IMR-90 (cell line): Measurements from ENCODE around the gene CD163. TPM values are rescaled to one million over a fixed set of nuclear protein-coding genes. Genes with fewer than 3 reads are reported as not detected.

Source experiments
- ATAC-seq: fragments of 200-7000 bp; cut with Tn5 transposase; 2 replicates; pipeline ENCODE4 v1.9.1; 2020; ENCODE audit warnings: low read depth, mild to moderate bottlenecking, moderate library complexity
- BruUV-seq: library from RNA; stranded (reverse); fragments of 400-500 nt; replicated peaks from 2 replicates; lab custom pipeline; 2021; lab: Mats Ljungman, UMichigan
- CTCF ChIA-PET: fragments of 300-600 bp; formaldehyde crosslinking; extraction: SDS; loops from one replicate; lab custom pipeline; 2021; ENCODE audit warnings: antibody characterized with exemption; lab: Yijun Ruan, JAX
- POLR2A ChIA-PET: fragments of 300-600 bp; sonication (Branson Sonifier 250); formaldehyde crosslinking; loops from one replicate; lab custom pipeline; 2022; ENCODE audit warnings: antibody characterized with exemption; ENCODE audit not compliant: unreplicated experiment; lab: Charles Lee
- DNase-seq: peaks from one replicate; pipeline ENCODE4 v3.0.0; 2013
- H2AFZ ChIP-seq: replicated peaks from 2 replicates; pipeline ENCODE3; 2013; ENCODE audit warnings: low read length, mild to moderate bottlenecking; ENCODE audit not compliant: poor library complexity
- H2AK5ac ChIP-seq: 2 replicates; pipeline ENCODE4 v1.6.1; 2013; ENCODE audit warnings: low read depth, low read length, inconsistent platforms
- H2AK9ac ChIP-seq: replicated peaks from 2 replicates; pipeline ENCODE3; 2013; ENCODE audit warnings: mild to moderate bottlenecking, low read depth, low read length, moderate library complexity; ENCODE audit not compliant: poor library complexity
- H2BK120ac ChIP-seq: 2 replicates; pipeline ENCODE4 v1.6.1; 2013; ENCODE audit warnings: low read depth, low read length, inconsistent platforms
- H2BK15ac ChIP-seq: 3 replicates; pipeline ENCODE4 v1.6.1; 2013; ENCODE audit warnings: low read depth, low read length, inconsistent platforms
- H2BK20ac ChIP-seq: 2 replicates; pipeline ENCODE4 v1.6.1; 2013; ENCODE audit warnings: low read depth, mild to moderate bottlenecking, inconsistent platforms, low read length, moderate library complexity
- H2BK5ac ChIP-seq: 2 replicates; pipeline ENCODE4 v1.6.1; 2013; ENCODE audit warnings: mild to moderate bottlenecking, low read depth, low read length, inconsistent platforms; ENCODE audit not compliant: poor library complexity, severe bottlenecking
- H3K14ac ChIP-seq: replicated peaks from 2 replicates; pipeline ENCODE4 v1.6.1; 2013; ENCODE audit warnings: low read depth, low read length, inconsistent platforms
- H3K18ac ChIP-seq: 2 replicates; pipeline ENCODE4 v1.6.1; 2013; ENCODE audit warnings: low read depth, low read length, control low read depth
- H3K23ac ChIP-seq: 2 replicates; pipeline ENCODE4 v1.6.1; 2013; ENCODE audit warnings: low read depth, low read length, inconsistent platforms
- H3K27ac ChIP-seq: 2 replicates; pipeline ENCODE4 v1.5.1; 2013; ENCODE audit warnings: mild to moderate bottlenecking, control low read depth, low read length; ENCODE audit not compliant: insufficient read depth
- H3K27me3 ChIP-seq: 2 replicates; pipeline ENCODE4 v1.6.1; 2013; ENCODE audit warnings: low read length; ENCODE audit not compliant: control insufficient read depth, insufficient read depth
- H3K36me3 ChIP-seq: 2 replicates; pipeline ENCODE4 v1.6.1; 2013; ENCODE audit warnings: low read length, mixed read lengths; ENCODE audit not compliant: control insufficient read depth, insufficient read depth
- H3K4ac ChIP-seq: 2 replicates; pipeline ENCODE4 v1.6.1; 2013; ENCODE audit warnings: low read depth, low read length, inconsistent platforms
- H3K4me1 ChIP-seq: 2 replicates; pipeline ENCODE4 v1.6.1; 2013; ENCODE audit warnings: low read length, mixed read lengths; ENCODE audit not compliant: control insufficient read depth, insufficient read depth
- H3K4me2 ChIP-seq: 2 replicates; pipeline ENCODE4 v1.6.1; 2013; ENCODE audit warnings: low read depth, mild to moderate bottlenecking, control low read depth, low read length, moderate library complexity
- H3K4me3 ChIP-seq: 2 replicates; pipeline ENCODE4 v1.5.1; 2013; ENCODE audit warnings: low read depth, mild to moderate bottlenecking, control low read depth, low read length, moderate library complexity; ENCODE audit not compliant: insufficient read depth
- H3K56ac ChIP-seq: 2 replicates; pipeline ENCODE4 v1.6.1; 2013; ENCODE audit warnings: low read length, inconsistent platforms; ENCODE audit not compliant: insufficient read depth; ENCODE audit errors: extremely low read depth
- H3K79me1 ChIP-seq, 2 experiments: 2 replicates each; pipeline ENCODE4 v1.6.1; 2013; ENCODE audit warnings: low read length in 2 of 2, inconsistent platforms in 1 of 2, low read depth in 1 of 2
- H3K9ac ChIP-seq: 2 replicates; pipeline ENCODE4 v1.6.1; 2013; ENCODE audit warnings: low read depth, low read length, control low read depth
- H3K9me1 ChIP-seq: 2 replicates; pipeline ENCODE4 v1.6.1; 2013; ENCODE audit warnings: low read length, inconsistent platforms; ENCODE audit not compliant: insufficient read depth
- H3K9me3 ChIP-seq: 2 replicates; pipeline ENCODE4 v1.6.1; 2013; ENCODE audit warnings: low read length; ENCODE audit not compliant: control insufficient read depth, insufficient read depth
- H4K20me1 ChIP-seq: 2 replicates; pipeline ENCODE4 v1.6.1; 2013; ENCODE audit warnings: low read length, inconsistent platforms; ENCODE audit not compliant: insufficient read depth
- H4K5ac ChIP-seq: 2 replicates; pipeline ENCODE4 v1.6.1; 2013; ENCODE audit warnings: mild to moderate bottlenecking, low read depth, low read length, control low read depth
- H4K8ac ChIP-seq, 2 experiments: 2 replicates each; pipeline ENCODE4 v1.6.1; 2013; ENCODE audit warnings: low read depth in 2 of 2, low read length in 2 of 2, control low read depth in 1 of 2, inconsistent platforms in 1 of 2
- H4K91ac ChIP-seq: 2 replicates; pipeline ENCODE4 v1.6.1; 2013; ENCODE audit warnings: low read depth, low read length, inconsistent platforms; ENCODE audit not compliant: insufficient read depth
- BHLHE40 ChIP-seq: fragments of 150-350 bp; IDR thresholded peaks from 2 replicates; pipeline ENCODE4 v1.6.1; 2016; ENCODE audit warnings: mild to moderate bottlenecking, low read depth, low read length
- CEBPB ChIP-seq: IDR thresholded peaks from 2 replicates; pipeline ENCODE4 v1.6.1; 2012; ENCODE audit warnings: low read depth, low read length, improper control_type of control experiment
- CHD1 ChIP-seq: IDR thresholded peaks from 2 replicates; pipeline ENCODE4 v1.6.1; 2012; ENCODE audit warnings: low read depth, low read length, improper control_type of control experiment
- FOS ChIP-seq: fragments of 150-350 bp; IDR thresholded peaks from 2 replicates; pipeline ENCODE4 v1.6.1; 2016; ENCODE audit warnings: low read depth, low read length
- MAFK ChIP-seq: IDR thresholded peaks from 2 replicates; pipeline ENCODE4 v1.6.1; 2012; ENCODE audit warnings: low read depth, low read length, improper control_type of control experiment
- MAZ ChIP-seq: IDR thresholded peaks from 2 replicates; pipeline ENCODE4 v1.6.1; 2012; ENCODE audit warnings: low read depth, mild to moderate bottlenecking, low read length, improper control_type of control experiment, moderate library complexity, borderline replicate concordance
- MXI1 ChIP-seq: IDR thresholded peaks from 2 replicates; pipeline ENCODE4 v1.6.1; 2012; ENCODE audit warnings: low read depth, mild to moderate bottlenecking, low read length, moderate library complexity, borderline replicate concordance
- NFE2L2 ChIP-seq: fragments of 150-350 bp; IDR thresholded peaks from 2 replicates; pipeline ENCODE4 v1.6.1; 2016; ENCODE audit warnings: low read depth, mild to moderate bottlenecking, low read length
- POLR2A ChIP-seq: IDR thresholded peaks from 2 replicates; pipeline ENCODE4 v1.6.1; 2012; ENCODE audit warnings: mild to moderate bottlenecking, low read depth, low read length
- RAD21 ChIP-seq: IDR thresholded peaks from 2 replicates; pipeline ENCODE4 v1.6.1; 2012; ENCODE audit warnings: low read length, improper control_type of control experiment
- RCOR1 ChIP-seq: IDR thresholded peaks from 2 replicates; pipeline ENCODE4 v1.6.1; 2012; ENCODE audit warnings: mild to moderate bottlenecking, low read length, improper control_type of control experiment; ENCODE audit not compliant: insufficient replicate concordance
- RFX5 ChIP-seq: IDR thresholded peaks from 2 replicates; pipeline ENCODE4 v1.8.0; 2012; ENCODE audit warnings: low read depth, mild to moderate bottlenecking, low read length, moderate library complexity
- SMC3 ChIP-seq: fragments of 150-350 bp; IDR thresholded peaks from 2 replicates; pipeline ENCODE4 v1.6.1; 2016; ENCODE audit warnings: low read depth, mild to moderate bottlenecking, antibody characterized with exemption, low read length, moderate library complexity
- WGBS, 2 experiments: methylation state at CpG; one replicate each; pipeline versions ENCODE4 v1.1.5 to v1.1.7; 2013; ENCODE audit warnings: missing lambda C conversion rate in 2 of 2; ENCODE audit not compliant: insufficient read length in 1 of 2; ENCODE audit errors: extremely low coverage in 2 of 2; 5-methylcytosine and 5-hydroxymethylcytosine counted together
- dilution Hi-C: fragments of 300-500 bp; cut with HindIII; formaldehyde crosslinking; loops from one replicate; pipeline ENCODE4 v1.14.3; 2018; ENCODE audit warnings: low sequenced_read_pairs; ENCODE audit not compliant: unreplicated experiment
- in situ Hi-C: fragments of 300-500 bp; cut with MboI; formaldehyde crosslinking; loops from 3 replicates; pipeline ENCODE4 v1.14.3; 2019; ENCODE audit warnings: low sequenced_read_pairs, inconsistent platforms, mixed read lengths
- intact Hi-C: fragments of 100-400 bp; cut with micrococcal nuclease; formaldehyde crosslinking; loops from 2 replicates; pipeline ENCODE4 v1.10.0; 2022
- polyA plus RNA-seq, 3 experiments: library from polyadenylated mRNA; depleted of rRNA; stranded (reverse); fragments of >200 nt; gene quantifications; 2 replicates each; pipeline ENCODE4 v1.2.3, GENCODE V29; 2012; ENCODE audit warnings: low replicate concordance in 1 of 3
- total RNA-seq: library from RNA; depleted of rRNA; stranded (reverse); fragments of >200 nt; gene quantifications from 2 replicates; pipeline ENCODE4 v1.2.3, GENCODE V29; 2012
- TF ChIP-seq, protein P1 (sequence below): fragments of 150-350 bp; IDR thresholded peaks from 2 replicates; pipeline ENCODE4 v1.6.1; 2017; ENCODE audit warnings: mild to moderate bottlenecking, antibody characterized with exemption, low read length, low read depth
- TF ChIP-seq, protein P2 (sequence below): conservative IDR thresholded peaks from 2 replicates; pipeline ENCODE4 v1.5.1; 2012; ENCODE audit warnings: mild to moderate bottlenecking, low read depth, low read length, improper control_type of control experiment
- TF ChIP-seq, protein P3 (sequence below): fragments of 150-350 bp; IDR thresholded peaks from 2 replicates; pipeline ENCODE4 v1.6.1; 2016; ENCODE audit warnings: low read depth, mild to moderate bottlenecking, low read length, moderate library complexity, borderline replicate concordance

The CD163 gene
- total and polyA plus RNA-seq, 2 of the 4 experiments (the other 2 are of a cell fraction) = not detected

DNA sequence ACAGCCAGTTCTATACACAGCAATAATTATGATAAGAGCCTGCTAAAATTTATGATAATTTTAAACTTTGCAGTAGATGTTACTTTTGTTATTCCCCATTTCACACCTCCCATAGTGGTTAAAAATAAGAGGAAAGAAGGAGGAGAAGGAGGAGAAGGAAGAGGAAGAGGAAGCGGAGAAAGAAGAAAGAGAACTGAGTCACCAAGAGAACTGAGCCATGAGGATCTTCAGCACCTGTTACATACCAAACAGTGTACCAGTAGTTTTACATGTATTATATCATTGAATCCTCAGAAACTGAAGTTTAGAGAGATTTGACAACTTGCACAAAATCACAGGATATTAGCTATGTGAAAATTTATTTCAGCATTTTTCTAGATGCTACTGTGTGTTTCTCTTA, 3.9 kb downstream of the CD163 start:
- H3K23ac ChIP-seq = no peak overlapping the region
- H3K79me1 ChIP-seq = no peaks in the 10 kb centered on the region
- no peak overlapping the region for H3K4me3 ChIP-seq
- H3K4me1 ChIP-seq = no peaks in the 10 kb centered on the region
- H4K91ac ChIP-seq = no peak overlapping the region
- H2BK5ac ChIP-seq = no peak overlapping the region
- H3K9me3 ChIP-seq = no peaks in the 10 kb centered on the region
- dilution Hi-C loops = no loop called here
- no peak overlapping the region for H3K18ac ChIP-seq
- ATAC-seq (no peak), DNase-seq (no peak)
- POLR2A ChIA-PET = no interaction called here
- H2AFZ ChIP-seq = no peak overlapping the region
- intact Hi-C loops = no loop called here
- no peaks in the 10 kb centered on the region for H3K27me3 ChIP-seq
- no peak overlapping the region for H2BK15ac ChIP-seq
- H4K20me1 ChIP-seq = no peaks in the 10 kb centered on the region
- TF ChIP-seq MXI1 (no peak), CEBPB (no peak), CHD1 (no peak), BHLHE40 (no peak), RCOR1 (no peak), MAFK (no peak), FOS (no peak), MAZ (no peak), SMC3 (no peak), POLR2A (no peak), RFX5 (no peak), RAD21 (no peak), NFE2L2 (no peak)
- TF ChIP-seq, protein P1, sequence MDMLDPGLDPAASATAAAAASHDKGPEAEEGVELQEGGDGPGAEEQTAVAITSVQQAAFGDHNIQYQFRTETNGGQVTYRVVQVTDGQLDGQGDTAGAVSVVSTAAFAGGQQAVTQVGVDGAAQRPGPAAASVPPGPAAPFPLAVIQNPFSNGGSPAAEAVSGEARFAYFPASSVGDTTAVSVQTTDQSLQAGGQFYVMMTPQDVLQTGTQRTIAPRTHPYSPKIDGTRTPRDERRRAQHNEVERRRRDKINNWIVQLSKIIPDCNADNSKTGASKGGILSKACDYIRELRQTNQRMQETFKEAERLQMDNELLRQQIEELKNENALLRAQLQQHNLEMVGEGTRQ = no peak
- TF ChIP-seq, protein P2, sequence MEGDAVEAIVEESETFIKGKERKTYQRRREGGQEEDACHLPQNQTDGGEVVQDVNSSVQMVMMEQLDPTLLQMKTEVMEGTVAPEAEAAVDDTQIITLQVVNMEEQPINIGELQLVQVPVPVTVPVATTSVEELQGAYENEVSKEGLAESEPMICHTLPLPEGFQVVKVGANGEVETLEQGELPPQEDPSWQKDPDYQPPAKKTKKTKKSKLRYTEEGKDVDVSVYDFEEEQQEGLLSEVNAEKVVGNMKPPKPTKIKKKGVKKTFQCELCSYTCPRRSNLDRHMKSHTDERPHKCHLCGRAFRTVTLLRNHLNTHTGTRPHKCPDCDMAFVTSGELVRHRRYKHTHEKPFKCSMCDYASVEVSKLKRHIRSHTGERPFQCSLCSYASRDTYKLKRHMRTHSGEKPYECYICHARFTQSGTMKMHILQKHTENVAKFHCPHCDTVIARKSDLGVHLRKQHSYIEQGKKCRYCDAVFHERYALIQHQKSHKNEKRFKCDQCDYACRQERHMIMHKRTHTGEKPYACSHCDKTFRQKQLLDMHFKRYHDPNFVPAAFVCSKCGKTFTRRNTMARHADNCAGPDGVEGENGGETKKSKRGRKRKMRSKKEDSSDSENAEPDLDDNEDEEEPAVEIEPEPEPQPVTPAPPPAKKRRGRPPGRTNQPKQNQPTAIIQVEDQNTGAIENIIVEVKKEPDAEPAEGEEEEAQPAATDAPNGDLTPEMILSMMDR = no peak
- TF ChIP-seq, protein P3, sequence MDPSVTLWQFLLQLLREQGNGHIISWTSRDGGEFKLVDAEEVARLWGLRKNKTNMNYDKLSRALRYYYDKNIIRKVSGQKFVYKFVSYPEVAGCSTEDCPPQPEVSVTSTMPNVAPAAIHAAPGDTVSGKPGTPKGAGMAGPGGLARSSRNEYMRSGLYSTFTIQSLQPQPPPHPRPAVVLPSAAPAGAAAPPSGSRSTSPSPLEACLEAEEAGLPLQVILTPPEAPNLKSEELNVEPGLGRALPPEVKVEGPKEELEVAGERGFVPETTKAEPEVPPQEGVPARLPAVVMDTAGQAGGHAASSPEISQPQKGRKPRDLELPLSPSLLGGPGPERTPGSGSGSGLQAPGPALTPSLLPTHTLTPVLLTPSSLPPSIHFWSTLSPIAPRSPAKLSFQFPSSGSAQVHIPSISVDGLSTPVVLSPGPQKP = no peak
- CTCF ChIA-PET = interaction anchor here (0.6 kb wide), 1 partner anchor 1539 kb away, joined by 3 read pairs; no protein-coding TSS in a partner anchor
- H3K27ac ChIP-seq = no peak overlapping the region
- H3K14ac ChIP-seq = no peak overlapping the region
- no peak overlapping the region for H2AK5ac ChIP-seq
- in situ Hi-C loops = no loop called here
- no peak overlapping the region for H3K4me2 ChIP-seq
- H2AK9ac ChIP-seq = no peak overlapping the region
- H3K36me3 ChIP-seq = no peaks in the 10 kb centered on the region
- no CpG with 5 or more reads among the region's 1 CpG for WGBS, 2 experiments
- H4K5ac ChIP-seq = no peak overlapping the region
- no peak overlapping the region for H3K4ac ChIP-seq
- H3K56ac ChIP-seq = no peak overlapping the region
- peak overlapping the region; percentile 42; the same call in 1 of the 2 replicates for H2BK120ac ChIP-seq
- H3K9me1 ChIP-seq = no peaks in the 10 kb centered on the region
- H2BK20ac ChIP-seq = no peak overlapping the region
- BruUV-seq = no TSS peak
- no peak overlapping the region for H4K8ac ChIP-seq
- H3K9ac ChIP-seq = no peak overlapping the region
